ENCODE measurements around the gene CCDC142.
A peak's percentile ranks its signal among the peaks of the same experiment; 100 is the strongest.

CCDC142 gene

DNA sequence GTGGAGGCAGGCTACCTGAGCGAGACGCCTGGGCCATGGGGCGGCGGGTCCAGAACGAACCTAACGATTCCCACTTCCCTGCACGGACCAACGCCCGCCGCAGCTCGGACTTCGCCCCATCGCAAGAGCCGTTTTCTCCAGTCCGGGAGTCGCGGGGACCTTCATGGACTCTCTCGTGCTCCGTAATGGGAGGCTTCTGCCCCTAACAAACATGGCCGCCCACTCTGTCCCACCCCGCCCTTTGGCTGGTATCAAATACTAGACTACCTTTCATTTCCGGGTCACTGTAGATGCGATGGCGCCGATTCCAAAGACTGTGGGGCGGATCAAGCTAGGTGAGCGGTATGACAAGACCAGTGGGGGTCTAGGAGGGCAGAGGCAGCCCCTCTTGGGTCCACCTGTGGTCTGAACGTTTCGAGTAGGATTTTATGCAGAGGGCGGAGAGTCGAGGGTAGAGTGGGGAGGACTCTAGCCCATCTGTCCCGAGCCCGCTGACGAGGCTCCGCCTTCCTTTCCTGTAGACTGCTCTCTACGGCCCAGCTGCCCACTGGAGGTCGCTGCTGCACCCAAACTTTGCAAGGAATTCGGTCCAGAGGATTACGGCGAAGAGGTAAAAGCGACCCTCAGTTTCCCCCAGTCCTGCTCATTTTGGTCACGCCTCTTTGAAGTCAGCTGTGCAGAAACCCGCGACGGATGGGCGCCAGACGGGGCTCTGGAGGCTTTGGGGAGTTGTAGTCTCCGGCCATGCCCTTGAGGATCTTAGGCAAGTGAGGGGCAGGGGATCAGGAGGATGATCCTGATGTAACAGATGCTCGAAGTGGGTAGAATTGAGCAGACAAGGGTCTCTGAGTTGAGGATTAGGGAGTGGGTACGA is at the start of gene CCDC142, which contains the start of gene TTC31:
Gene CCDC142, minus strand, starts transcription at position 198 of the 874 bp plus-strand sequence. Its CDS starts 161 bp downstream, at position 37.
Gene TTC31, plus strand, starts transcription at position 281 of the 874 bp plus-strand sequence. Its CDS starts 15 bp downstream, at position 296.
- peak; percentile 95 to 96 for DNase-seq

DNA sequence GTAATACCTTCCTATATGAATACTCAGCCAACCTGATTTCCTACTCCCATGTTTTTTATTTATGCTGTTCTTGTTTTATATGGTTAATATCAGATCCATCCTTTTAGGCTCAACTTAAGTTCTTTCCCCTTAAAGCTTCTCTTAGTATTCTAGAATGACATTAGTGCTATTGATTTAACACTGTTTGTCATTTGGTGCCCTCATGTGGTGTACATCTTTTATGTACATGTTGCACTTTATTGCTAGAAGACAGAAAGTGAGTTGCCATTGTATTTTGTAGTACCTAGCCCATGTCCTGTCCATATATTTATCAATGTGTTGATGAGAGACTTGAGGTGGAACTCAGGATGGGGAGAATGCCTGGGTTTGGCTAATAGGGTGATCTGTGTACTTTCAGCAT is 49.4 kb upstream of the CCDC142 start:
- DNase-seq = no peak

- DNase-seq = no peak
These were observed 48.9 kb upstream of the CCDC142 start for GRCh38 chr2:74531666-74532065.

DNA sequence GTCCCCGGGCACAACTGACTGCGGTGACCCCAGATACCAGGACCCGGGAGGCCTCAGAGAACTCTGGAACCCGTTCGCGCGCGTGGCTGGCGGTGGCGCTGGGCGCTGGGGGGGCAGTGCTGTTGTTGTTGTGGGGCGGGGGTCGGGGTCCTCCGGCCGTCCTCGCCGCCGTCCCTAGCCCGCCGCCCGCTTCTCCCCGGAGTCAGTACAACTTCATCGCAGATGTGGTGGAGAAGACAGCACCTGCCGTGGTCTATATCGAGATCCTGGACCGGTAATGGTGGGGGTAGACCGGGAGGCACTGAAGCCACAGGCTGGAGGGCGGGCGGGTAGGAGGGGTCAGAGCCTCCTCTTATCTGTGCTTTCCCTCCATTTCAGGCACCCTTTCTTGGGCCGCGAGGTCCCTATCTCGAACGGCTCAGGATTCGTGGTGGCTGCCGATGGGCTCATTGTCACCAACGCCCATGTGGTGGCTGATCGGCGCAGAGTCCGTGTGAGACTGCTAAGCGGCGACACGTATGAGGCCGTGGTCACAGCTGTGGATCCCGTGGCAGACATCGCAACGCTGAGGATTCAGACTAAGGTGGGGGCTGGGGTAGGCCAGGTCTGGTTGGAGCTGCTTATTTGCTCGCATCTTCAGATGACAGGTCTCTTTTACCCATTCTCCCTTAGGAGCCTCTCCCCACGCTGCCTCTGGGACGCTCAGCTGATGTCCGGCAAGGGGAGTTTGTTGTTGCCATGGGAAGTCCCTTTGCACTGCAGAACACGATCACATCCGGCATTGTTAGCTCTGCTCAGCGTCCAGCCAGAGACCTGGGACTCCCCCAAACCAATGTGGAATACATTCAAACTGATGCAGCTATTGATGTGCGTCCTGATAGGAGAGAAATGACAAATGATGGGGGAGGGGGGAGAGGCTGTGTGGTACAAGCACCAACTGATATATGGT is 47.7 kb upstream of the CCDC142 start:
- DNase-seq = peak; percentile 67 to 68

DNA sequence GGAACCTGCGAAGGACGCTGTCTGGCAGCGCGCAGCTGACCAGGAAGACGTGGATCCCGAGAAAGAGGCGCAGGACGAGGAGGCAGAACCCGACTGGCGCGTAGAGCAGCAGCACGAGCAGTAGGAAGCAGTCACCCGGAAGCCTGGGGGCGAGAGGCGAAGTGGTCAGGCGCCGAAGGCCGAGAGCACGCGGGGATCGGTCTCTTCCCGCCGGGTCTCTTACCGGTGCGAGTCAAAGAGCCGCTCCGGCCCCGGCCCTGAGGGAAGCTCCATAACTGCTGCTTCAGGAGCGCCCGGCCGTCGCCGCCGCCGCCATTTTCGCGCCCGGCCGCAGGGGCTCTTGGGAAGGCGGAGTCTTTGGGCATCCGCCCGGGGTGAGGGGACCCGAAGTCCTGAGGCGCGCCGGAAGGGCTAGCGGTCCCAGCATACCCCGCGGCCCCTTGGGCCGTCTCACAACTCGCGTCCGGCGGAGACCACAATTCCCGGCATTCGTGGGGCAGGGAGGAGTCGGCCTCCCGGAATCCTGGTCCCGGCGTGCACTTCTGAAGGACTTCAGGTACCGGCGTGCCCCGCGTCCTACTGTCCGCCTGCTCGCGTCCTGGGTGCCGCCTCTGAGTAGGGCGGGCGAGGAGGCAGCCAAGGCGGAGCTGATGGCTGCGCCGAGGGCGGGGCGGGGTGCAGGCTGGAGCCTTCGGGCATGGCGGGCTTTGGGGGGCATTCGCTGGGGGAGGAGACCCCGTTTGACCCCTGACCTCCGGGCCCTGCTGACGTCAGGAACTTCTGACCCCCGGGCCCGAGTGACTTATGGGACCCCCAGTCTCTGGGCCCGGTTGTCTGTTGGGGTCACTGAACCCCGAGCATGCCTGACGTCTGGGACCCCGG is 46.8 kb upstream of the CCDC142 start, which contains the start of the genes AUP1 and HTRA2:
Gene AUP1, minus strand, starts transcription at position 350 of the 882 bp plus-strand sequence. Its CDS starts 77 bp downstream, at position 273.
Gene HTRA2, plus strand, starts transcription at position 577 of the 882 bp plus-strand sequence. Its CDS starts 74 bp downstream, at position 651.
- peak; percentile 96 for DNase-seq

- DNase-seq = no peak
These were observed 46.0 kb upstream of the CCDC142 start for GRCh38 chr2:74528600-74529356.

DNA sequence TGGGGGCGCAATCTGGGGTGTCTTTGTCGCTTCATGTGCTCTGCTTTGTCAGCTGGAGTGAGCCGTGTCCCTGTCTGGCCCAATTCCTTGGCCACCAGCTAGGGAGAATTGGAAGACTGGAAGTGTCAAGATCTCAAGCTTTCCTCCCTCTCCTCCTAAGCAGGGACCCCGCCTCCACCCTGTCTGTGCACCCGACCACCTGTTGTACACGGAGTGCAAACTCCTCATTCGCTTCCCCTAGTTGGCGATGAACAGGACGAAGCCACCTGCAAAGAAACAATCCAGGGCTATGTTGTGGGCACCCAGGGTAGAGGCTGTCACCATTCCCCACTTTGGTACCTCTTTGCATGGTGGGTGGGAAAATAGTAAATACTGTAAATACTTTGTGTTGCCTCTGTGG is 44.9 kb upstream of the CCDC142 start:
- DNase-seq = no peak

DNA sequence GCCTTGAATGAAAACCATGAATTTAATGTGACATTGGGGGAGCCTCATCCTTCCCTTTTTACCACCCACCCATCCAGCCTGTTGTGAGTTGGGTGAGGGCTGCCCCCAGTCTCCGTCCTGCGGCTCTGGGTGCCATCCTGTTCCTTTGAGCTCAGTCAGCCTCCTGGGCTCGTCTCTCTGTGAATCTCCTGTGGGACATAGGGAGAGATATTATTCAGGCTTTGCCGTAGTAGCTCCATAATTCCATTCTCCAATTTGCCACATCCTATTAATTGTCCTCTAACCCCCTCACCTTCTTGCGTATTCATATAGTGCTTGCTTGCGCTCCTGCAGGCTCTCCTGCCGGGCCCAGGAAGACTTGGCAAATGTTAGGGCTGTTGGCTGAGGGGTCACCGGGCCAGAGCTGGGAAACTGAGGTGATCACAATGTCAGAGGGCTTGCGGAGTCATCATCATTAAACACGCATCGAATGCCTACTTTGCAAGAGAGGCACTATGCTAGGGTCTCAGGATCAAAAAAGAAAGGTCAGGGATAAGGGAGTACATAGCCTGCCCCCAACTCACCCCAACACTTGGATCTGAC is 43.9 kb upstream of the CCDC142 start:
- no peak for DNase-seq

DNA sequence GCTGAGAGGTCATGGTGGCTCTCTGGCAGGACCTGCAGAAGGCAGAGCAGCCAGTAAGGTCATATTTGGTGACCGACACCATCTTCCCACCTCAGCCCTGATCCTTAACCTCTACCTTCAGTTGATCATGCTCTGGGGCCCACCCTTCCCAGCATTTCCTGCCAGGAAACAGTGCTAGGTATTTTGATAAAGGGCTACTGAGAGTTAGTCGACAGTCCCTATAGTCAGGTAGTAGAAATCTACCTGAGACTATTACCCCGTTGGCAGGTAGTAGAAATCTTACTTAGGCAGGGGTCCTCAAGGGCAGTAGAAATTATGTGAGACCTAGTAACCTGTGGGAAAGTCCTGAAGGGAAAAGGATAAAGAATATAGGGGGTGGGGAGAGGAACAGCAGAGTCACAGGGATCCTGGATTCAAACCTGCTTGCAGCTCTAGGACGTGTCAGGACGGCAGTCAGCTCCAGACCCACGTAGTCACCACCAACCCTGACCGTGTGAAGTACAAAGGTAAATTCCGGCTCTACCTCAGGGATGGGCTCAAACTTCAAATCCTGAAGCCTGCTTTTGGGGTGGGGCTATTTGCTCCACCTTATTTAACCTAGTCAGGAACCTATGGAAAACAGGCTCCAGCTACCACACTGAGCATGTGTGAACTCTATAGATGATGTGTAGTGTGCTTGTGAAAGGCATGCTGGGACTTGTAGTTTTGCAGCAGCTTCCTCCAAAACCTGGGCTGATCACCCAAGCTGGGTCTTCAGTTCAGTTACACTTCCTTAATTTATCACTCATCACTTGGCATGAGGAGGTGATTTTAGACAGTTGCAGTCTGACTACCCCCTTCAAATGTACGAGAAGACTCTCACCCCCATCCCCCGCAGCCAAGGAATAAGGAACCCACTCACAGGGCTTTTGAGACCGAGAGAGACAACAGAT is 43.2 kb upstream of the CCDC142 start, which contains the start of gene DQX1:
Gene DQX1, minus strand, starts transcription at position 515 of the 932 bp plus-strand sequence. Its CDS starts 502 bp downstream, at position 13.
- no peak for DNase-seq

- DNase-seq = no peak
These were observed 42.3 kb upstream of the CCDC142 start for GRCh38 chr2:74524955-74525716.

- DNase-seq = no peak
These were observed 41.2 kb upstream of the CCDC142 start for GRCh38 chr2:74524005-74524404.

DNA sequence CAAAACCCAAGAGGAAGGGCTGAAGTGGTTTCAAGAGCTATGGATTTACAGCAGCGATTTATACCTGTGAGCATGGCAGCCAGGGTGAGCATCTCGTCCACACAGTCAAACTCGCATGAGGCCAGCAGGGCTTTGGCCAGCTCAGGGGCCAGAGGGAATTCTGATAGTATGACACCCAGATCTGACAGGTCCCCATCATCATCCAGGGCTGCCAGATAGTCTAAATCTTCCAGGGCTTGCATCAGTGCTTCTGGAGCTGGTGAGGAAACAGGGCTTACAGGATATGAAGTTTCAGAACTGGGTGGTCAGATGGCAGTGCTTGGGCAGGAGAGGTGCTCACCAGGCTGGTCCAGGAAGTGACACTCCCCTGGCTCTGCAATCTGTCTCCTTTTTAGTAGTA is 39.7 kb upstream of the CCDC142 start:
- DNase-seq = no peak

- no peak for DNase-seq
These were observed 33.9 kb upstream of the CCDC142 start for GRCh38 chr2:74516650-74517049.

DNA sequence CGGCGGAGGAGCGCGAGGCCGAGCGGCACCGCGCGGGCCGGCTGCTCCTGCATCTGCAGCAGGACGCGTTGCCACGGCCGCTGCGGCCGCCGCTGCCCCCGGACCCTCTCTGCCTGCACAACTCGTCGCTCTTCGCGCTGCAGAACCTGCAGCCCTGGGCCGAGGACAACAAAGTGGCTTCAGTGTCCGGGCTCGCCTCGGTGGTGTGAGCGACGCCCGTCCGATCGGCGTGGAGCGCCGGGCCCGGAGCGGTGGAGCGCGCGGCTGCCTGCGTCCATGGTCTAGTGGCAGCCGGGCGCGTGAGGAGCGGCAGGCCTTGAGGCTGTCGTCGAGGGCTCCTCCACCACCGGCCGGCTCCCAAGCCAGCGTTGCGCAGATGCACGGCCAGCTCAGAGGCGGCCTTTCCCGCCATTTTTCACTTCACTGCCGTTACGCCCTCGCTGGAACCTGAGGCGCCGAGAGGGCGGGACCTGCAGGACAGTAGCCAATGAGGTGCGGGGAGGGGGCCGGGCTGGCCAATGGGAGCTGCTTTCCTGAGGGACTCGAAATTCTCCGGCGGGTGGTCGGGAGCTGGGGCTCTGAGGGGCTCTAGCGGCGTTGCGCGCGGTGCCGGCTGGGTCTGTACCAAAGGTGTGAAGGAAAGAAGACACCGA is 33.3 kb upstream of the CCDC142 start:
- peak; percentile 83 to 87 for DNase-seq

- peak in 1 of 2 experiments; percentile 47 for DNase-seq
These were observed 32.6 kb upstream of the CCDC142 start for GRCh38 chr2:74515271-74515980.

GRCh38 chr2:74514368-74515270 is 31.8 kb upstream of the CCDC142 start, which contains the start of gene TLX2:
TLX2 (plus strand) TSS chr2:74514450; CDS start chr2:74514807, 357 bp downstream.
- DNase-seq = peak in 1 of 2 experiments; percentile 53
